ENCODE results near the gene MDFI.

Gene MDFI

DNA sequence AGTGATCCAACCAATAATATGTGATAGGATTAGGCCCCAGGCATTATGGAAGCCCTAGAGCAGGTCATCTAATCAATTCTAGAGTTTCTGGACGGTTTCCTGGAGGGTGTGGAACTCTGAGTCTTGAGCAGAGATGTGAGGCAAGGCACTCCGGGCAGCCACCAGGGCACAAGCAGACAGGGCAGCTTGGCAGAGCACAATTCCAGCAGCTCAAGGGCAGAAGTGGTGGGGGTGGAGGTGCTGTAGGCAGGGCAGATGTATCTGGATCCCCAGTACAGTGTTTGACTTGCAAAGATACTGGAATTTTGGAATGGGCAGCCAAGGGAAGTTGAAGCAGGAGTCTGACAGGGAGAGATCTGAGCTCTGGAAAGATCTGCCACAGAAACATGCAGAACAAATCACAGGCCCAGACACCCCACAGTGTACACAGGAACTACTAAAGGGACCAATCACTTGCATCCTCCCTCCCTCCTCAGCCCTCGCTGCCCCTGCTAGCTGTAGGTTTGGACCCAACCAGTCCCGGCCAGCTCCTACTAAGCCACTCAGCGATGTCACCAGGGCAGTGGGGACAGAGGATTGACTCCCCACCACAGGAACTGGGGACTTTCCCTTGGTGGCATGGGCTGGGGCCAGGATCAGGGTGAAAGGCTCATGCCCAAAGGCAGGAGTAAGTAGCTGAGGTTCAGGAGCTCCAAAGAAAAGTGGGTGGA lies 50.1 kb downstream of the MDFI start:
- DNase-seq (ENCODE audit: low read depth in 3 of 3), result no peak

DNA sequence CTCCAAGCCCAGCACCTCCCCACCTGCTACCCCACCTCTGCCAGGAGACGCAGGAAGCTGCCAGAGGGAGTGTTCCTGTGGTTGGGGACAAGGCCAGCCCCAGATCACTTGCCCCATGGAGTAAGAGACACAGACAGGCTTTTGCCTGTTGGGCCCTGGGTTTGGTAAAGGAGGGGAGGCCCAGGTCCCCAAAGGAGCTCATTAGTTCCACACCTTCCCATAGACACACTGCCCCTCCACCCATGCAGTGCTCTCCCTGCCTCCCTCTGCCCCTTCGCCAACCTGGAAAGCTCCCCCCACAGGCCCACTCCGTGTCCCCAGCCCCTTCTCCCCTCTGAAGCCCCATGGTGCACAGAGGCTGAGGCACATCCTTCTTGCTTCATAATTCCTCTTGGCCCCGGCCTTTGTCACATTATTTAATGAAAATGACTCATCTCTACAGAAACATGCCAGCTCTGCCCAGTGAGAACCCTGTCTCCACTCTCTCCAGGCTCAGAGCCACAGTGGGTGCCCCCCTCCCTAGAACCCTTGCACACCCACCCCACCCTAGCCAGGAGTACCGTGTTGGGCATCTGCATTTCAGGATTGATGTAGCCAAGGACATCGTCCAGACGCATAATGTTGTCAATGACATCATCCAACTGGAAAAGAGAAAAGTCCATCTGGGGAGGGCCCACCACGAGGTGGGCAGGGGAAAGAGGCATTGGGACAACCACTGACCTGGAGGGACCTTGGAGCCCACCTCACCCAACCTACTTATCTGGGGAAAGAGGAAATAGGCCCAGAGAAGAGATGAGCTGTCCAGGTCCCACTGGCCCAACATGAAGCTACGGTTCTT lies 51.1 kb downstream of the MDFI start:
- no peak for DNase-seq (ENCODE audit: low read depth in 3 of 3)

DNA sequence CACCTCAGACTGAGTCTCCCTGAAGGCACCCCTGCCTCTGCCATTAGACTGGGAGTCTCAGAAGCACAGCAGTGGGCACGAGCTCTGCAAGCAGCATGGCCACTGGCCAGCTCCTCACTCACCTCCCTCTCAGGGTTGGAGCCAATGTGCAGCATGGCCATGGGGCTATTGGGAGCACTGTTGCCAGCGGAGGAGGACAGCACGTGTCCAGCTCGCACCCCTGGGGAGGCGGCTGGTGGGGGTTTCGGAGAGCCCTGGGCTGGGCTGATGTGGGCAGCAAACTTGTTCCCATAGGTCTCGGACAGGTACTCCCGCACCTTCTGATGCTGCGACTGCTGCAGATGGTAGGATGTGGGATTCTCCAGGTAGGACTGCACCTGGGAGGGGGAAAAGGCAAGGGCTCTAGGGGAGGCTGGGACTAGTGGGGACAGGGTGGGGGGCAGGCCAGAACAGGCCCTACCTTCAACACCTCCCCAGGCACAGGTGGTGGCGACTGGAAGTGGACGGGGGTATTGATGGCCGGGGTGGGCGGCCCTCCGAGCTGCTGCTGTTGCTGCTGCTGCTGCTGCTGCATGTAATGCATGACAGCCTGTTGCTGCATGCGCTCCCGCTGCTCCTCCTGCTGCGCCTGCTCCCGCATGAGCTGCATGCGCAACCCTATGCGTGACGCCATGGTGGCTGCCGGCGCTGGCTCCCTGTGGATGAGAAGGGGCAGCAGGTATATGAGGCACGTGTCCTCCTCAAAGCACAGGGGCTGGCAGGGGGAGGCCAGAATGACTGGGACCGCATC lies 52.5 kb downstream of the MDFI start:
- no peak for DNase-seq (ENCODE audit: low read depth in 3 of 3)

DNA sequence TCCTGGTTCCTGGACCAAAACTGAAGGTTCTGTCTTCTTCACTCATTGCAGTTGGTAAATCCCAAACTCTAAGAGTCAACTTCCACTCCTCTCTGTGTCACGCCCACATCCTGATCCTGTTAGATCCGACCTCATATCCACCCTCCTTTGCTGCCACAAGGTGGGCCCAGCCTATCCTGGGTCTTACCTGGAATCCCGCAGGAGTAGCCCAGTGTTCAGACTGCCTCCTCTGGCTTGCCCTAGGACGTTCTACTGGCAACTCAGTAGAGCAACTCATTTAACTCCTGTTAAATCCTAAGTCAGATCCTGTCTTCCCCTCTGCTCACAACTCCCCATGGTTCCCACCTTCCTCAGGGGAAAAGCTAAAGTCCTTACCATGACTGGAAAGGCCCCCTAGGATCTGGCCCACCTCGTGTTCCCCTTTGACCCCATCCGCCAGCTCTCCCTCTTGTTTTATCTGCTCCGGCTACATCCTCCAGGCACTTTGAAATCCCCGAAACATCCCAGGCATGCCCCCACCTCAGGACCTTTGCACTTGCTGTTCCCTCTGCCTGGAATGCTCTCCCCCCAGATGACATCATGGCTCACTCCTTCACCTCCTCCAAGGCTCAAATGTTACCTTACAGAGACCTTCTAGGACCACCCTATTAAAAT lies 53.3 kb downstream of the MDFI start:
- DNase-seq (ENCODE audit: low read depth in 3 of 3), result no peak

DNA sequence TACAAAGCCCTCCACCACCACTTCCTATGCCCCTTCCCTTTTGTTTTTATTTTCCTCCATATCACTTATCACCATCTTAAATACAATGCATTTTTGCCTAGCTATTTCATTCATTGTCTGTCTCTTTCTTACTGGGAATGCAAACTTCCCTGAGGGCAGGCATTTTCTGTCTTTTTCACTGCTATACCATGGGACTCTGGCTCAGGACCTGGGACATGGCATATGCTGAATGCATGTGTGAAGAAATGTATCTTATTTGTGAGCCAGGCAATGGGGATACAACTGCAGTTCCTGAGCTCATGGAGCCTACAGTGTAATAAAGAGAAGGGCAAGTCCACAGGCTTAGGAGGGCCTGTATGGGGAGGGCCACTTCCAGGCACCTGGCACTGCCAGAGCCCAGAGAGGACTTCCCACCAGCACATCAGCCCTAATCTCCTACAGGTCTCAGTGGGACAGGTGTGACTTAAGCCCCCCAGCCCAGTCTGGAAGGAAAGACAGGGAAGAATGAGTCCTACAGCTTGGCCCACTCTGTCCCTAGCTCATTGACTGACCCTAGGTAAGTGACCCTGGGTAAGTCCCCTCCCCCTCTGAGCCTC lies 53.9 kb downstream of the MDFI start:
- no peak for DNase-seq (ENCODE audit: low read depth in 3 of 3)

DNA sequence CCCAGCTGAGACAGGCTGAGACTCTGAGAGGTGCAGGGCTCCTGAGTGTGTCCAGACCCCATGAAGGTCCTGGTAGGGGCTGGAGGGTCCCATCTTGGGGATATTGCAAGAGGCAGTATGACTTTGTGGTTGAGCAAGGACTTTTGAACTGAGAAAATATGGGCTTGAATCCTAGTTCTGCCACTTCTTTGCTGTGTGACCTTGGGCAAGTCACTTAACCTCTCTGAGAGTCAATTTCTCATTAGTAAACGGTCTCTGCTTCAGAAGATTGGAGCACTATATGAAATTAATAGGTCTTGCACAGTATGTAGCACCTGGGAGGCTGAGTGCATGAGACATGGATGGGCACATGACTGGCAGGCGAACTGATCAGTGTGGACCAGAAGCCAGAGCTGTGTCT lies 54.5 kb downstream of the MDFI start:
- DNase-seq (ENCODE audit: low read depth in 3 of 3), result no peak

DNA sequence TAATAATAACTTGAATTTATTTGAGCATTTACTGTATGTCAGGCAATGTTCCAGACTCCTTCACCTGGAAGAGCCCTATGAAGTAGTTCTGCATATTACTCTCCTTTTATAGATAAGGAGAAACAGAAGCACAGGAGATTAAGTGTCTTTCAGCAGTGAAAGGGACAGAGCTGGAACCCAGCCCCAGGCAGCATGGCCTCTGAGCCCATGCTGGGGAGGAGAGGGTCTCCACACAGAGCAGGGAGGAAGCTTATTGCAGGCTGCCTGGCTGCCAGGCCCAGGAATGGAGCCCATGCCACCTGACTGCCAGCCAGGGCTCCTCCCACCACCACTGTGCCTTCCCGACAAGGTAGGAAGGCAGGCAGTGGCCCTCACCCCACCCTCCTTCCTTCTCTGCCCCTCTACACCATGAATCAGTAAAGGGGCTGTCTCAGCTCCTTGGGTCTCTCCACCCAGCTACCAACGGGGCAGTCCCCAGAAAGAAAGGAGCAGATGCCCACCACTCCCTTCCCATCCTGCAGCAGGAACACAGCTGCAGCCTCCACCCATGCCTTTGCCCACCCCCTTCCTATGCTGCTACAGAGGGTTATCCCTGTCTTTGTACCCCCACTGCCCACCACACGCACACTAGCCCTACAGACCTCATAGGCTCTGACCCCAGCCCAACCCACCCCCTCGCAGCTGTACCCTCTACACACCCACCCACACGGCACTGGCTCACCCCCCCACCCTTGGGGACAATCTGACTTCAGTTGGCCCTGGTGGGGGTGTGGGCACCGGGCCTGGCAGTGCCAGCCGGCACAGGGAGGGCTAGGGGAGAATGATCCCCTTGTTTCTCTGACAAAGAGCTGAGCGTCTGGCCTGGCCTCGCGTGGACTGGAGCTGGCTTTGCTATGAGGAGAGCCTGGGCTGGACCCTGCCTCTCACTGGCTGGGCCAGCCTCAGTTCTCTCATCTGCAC lies 55.3 kb downstream of the MDFI start:
- no peak for DNase-seq (ENCODE audit: low read depth in 3 of 3)

DNA sequence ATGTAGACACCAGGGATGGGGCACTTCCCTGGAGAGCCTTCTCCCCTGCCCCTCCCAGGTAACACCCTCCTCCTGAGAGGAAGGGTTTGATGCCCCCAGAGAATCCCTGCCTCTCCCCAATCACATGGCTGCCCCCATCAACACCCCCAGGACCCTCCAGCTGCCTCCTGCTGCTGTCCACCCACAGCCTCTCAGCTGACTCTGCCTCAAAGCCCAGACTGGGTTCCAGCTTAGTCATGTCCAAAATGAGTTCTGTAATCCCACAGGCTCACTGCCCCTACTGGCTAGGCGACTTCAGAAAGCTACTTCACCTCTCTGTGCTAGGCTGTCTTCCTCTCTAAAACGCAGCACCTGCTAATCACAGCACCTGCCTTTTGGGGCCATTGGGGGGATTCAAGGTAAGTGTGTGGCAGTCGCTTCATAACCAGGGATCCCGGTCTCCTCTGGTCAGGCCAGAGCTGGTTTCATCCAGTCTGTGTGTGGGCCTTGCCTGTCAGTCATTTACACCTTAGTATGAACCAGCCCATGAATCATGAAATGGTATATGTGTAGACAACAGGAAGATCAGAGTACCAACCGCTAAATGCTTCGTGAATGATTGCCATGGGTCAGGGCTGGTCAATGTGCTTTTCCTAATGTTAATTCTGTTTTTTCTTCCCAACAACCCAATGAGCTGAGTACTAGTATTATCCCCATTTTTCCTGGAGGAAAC lies 56.7 kb downstream of the MDFI start:
- no peak for DNase-seq (ENCODE audit: low read depth in 3 of 3)

DNA sequence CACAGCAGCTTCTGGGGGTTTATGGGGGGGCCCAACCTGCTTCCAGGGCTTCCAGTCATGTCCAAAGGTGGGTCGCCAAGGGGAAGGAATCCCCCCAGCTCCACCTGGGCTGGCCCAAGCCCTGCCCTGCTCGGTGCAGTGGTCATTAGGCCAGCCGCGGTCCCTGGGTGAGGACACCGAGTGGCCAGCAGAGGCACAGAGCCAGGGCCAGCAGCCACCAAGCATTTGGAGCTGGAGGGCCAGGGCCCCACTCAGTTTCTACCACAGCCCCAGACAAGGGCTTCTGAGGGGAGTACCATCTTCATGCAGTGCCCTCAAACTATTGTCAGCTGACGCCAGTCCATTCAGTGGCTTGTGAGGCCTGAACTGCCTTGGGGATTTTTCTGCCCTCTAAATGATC lies 57.6 kb downstream of the MDFI start:
- no peak for DNase-seq (ENCODE audit: low read depth in 3 of 3)

DNA sequence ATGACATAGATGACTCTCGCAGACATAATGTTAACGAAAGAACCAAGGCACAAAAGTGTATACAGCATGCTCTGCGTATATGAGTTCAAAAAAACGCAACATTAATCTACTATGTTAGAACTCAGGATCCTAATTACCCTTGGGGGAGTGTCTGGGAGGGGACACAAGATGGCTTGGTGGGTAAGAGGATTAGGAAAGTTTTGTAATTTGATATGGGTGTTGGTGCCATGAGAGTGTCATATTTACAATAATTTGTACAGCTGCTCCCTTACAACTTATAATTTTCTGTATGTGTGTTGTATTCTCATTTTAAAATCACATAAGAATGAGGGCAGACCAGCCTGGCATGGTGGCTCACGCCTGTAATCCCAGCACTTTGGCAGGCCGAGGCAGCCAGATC lies 58.5 kb downstream of the MDFI start:
- no peak for DNase-seq (ENCODE audit: low read depth in 3 of 3)

DNA sequence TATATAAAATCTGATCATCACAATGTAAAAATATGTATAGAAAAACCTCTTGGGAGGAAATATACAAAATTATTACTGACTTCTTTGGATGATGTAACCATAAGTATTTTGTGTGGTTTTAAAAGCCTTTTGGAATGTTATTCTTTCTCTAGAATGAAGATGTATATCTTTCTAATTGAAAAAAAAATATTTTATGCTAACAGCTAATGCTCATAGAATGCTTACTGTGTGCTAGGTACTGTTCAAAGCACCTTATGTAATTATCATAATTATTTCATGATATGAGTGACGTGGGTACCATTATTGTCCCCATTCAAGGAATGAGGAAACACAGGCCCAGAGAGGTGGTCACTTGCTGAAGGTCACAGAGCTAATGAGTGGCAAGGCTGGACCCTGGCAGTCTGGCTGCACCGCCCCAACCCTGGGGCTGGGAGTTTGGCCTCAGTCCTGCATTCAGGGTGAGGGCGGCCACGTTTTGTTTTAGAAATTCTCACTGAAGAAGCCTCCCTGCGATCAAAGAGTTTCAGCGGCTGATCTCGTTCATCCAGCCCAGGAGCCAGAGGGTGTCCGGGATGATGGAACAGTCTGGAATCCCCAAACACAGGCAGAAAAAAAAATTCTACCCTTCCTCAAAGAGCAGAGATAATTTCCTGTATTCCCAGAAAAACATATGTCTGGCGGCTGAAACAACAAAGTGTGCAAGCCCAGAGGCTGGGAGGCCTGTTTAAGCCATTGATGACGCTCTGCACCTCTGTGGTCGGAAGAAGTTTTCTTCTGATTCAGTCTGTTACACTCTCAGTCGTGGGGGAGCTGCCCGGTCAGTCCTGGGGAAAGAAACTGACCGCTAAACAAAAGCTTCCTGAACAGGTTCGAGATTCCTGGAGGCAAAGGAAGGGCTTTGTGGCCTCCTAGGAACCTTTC lies 59.9 kb downstream of the MDFI start:
- no peak for DNase-seq (ENCODE audit: low read depth in 3 of 3)

DNA sequence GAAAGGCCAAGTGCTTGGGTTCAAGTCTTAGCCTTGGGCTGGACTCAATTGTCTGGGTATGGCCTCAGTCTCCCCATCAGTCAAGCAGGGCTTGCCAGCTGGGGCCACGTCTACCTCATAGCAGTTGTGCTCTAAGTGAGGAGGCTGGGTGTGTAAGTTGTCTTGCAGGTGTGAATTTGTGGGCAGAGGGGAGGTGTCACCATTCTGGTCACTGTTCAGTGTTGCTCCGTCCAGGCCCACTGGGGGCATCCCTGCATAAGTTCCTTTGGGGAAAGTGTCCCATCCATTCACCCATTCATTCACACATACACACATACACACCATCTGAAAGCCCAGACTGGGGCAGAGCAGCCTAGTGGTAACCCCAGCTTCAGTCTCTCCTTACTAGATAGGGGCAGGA lies 60.8 kb downstream of the MDFI start:
- no peak for DNase-seq (ENCODE audit: low read depth in 3 of 3)

DNA sequence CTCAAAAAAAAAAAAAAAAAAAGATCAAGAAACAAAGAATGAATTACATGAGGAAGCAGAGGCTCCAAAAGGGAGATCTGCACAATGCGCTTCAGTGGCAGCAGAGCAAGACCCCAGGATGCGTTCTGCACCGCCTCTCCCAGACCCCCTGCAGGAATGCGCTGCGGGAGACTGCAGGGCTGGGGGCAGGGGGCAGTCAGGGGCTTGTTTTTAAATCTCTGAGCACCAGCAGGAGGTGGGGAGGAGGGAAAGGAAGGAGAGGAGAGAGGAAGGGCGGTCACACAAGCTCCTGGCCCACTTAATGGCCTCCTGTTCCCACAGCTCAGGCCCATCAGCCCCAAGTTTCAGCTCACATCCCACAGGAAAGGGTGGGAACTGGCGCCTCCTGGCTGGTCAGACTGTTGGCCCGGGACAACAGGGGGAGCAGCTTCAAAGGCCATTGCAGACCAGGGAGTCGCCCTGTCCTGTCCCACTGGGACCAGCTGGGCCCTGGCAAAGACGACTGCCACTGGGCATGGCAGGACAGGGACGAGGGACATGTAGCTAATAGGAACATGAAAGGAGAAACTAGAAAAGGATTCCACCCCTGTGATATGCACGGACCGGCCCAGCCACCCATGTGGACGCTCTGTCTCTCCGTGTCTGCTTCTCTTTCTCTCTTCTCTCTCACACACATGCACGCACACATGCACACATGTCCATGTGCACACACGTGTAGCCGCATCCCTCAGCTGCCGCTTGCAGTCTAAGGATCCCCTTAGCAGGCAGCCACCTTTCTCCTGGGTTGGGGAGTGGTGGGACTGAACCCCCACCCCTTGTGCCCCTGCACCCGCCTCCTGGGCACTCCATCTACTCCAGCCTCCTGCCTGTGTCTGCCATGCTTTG lies 62.4 kb downstream of the MDFI start:
- no peak for DNase-seq (ENCODE audit: low read depth in 3 of 3)

DNA sequence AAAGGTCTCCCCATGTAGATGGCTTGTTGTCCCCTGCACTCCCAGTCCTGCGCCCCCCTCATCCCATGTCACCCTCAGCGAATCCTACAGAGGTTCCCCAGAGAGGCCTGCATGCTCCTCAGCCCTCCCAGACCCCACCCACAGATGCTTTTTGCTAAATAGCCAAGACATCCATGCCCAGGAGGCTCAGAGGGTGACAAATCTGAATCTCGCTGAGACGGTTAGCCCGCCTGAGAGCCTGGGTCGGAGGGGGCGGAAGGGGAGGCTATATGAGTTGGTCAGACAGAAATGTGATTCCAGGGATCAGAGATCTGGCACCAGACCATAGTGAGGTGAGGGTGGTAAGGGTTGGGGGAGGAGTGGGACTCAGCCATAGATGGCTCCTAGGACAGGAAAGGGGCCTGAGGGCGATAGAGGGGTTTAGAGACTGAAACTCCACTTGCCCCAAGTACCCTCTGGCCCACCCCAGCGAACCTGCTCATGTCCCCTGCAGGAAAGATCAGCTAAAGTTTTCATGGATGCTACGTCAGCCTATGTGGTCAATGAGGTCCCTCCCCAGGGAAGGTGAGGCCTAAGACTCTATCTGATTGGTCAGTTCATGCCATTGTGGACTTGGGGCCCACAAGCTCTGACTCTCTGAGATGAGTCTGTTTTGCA lies 63.9 kb downstream of the MDFI start:
- no peak for DNase-seq (ENCODE audit: low read depth in 3 of 3)

DNA sequence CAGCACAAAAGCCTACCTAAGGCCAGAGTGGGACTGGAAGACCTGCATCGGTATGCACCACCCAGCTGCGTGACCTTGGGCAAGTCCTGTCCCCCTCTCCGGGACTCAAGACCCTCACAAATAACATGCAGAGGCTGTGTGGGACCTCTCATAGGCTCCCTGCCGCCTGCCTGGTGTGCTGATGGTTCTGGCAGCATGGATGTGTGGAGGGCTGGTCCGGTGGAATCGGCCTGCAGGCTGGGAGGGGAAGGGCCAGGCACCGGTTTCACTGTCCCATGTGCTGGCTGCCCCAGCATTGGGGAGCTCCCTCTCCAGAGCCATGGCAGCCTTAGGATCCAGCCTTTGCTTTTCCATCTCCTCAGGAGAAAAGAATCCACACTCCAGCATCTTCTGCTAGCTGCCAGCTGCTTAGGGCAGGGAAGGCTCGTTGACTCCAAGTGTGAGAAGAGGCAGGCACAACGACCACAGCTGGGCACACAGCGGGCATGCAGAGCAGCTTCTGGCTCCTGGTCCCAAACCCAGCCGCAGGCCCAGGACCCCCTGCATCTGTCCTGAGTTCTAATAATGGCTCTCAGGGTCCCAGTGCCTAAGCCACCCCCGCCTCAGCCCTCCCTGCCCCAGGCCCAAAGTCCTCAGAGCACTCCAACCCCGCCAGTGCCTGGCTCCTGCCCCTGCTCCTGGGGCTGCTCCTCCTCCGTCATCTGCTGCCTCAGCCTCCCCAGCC lies 64.7 kb downstream of the MDFI start:
- DNase-seq (ENCODE audit: low read depth in 3 of 3), result no peak

All from stimulated activated CD4-positive, alpha-beta T cell treated with anti-CD3 and anti-CD28 coated beads, TNF-alpha, amount 100 ng/mL, for 4 hours (primary cell).